Neural crest cell (in vitro differentiated cells): ENCODE data around the gene DCDC2C. TPM values are rescaled to one million over a fixed set of nuclear protein-coding genes. Genes with fewer than 3 reads are reported as not detected.
"Not testable (repeated sequence)": the region's sequence is repeated elsewhere in the genome, so short reads cannot be mapped to it uniquely, and the experiment has no call there.

Experiments
- DNase-seq: peaks from one replicate; pipeline ENCODE4 v3.0.0; 2021; ENCODE audit warnings: low read depth, mixed read lengths, low spot score
- H3K27ac Mint-ChIP-seq: one replicate; pipeline ENCODE4 v1.8.0; 2021; ENCODE audit warnings: mild to moderate bottlenecking, mixed read lengths; ENCODE audit not compliant: unreplicated experiment
- H3K27me3 Mint-ChIP-seq: 2 replicates; pipeline ENCODE4 v1.8.0; 2021; ENCODE audit warnings: low read depth, mild to moderate bottlenecking, mixed read lengths
- H3K36me3 Mint-ChIP-seq: 2 replicates; pipeline ENCODE4 v1.8.0; 2021; ENCODE audit warnings: low read depth, mild to moderate bottlenecking, mixed read lengths
- H3K4me1 Mint-ChIP-seq: 2 replicates; pipeline ENCODE4 v1.8.0; 2021; ENCODE audit warnings: mixed read lengths
- H3K4me3 Mint-ChIP-seq: one replicate; pipeline ENCODE4 v1.8.0; 2021; ENCODE audit warnings: mild to moderate bottlenecking, mixed read lengths
- H3K9me3 Mint-ChIP-seq: 2 replicates; pipeline ENCODE4 v1.8.0; 2021; ENCODE audit warnings: mixed read lengths
- CTCF ChIP-seq: fragments of 200-600 bp; sonication (generic); conservative IDR thresholded peaks from 2 replicates; pipeline ENCODE4 v1.5.0; 2021; ENCODE audit warnings: antibody characterized with exemption, mild to moderate bottlenecking
- total RNA-seq: library from RNA; stranded (reverse); gene quantifications from 2 replicates; pipeline ENCODE4 v1.2.1, GENCODE V29; 2021

DCDC2C gene
- total RNA-seq, 1 donor from 2014 or later: not detected

- no peaks in the 10 kb centered on the region for H3K4me1 Mint-ChIP-seq
- TF ChIP-seq CTCF: no peak
- no peak overlapping the region for H3K27ac Mint-ChIP-seq
- peaks cover 12% of the 10 kb centered on the region for H3K9me3 Mint-ChIP-seq
- peaks cover 8% of the 10 kb centered on the region for H3K36me3 Mint-ChIP-seq
- DNase-seq: no peak
- no peak overlapping the region for H3K4me3 Mint-ChIP-seq
- H3K27me3 Mint-ChIP-seq: no peaks in the 10 kb centered on the region
Observed at GRCh38 chr2:3814706-3815245, 111.4 kb downstream of the DCDC2C start.

- H3K27me3 Mint-ChIP-seq, H3K4me3 Mint-ChIP-seq, H3K4me1 Mint-ChIP-seq, DNase-seq, H3K36me3 Mint-ChIP-seq, H3K27ac Mint-ChIP-seq: not testable (repeated sequence)
- peaks cover 11% of the 10 kb centered on the region for H3K9me3 Mint-ChIP-seq
Observed at GRCh38 chr2:3817144-3817543, 113.8 kb downstream of the DCDC2C start.

GRCh38 chr2:3823748-3824147 lies 120.4 kb downstream of the DCDC2C start:
- no peak for TF ChIP-seq CTCF
- Mint-ChIP-seq H3K36me3 (peaks cover 2% of the 10 kb centered on the region), H3K27ac (no peak overlapping the region), H3K9me3 (peaks cover 6% of the 10 kb centered on the region), H3K4me3 (no peak overlapping the region), H3K27me3 (no peaks in the 10 kb centered on the region), H3K4me1 (no peaks in the 10 kb centered on the region)
- DNase-seq: no peak

- peaks cover 2% of the 10 kb centered on the region for H3K36me3 Mint-ChIP-seq
- DNase-seq: peak; percentile 18
- H3K4me3 Mint-ChIP-seq: no peak overlapping the region
- peaks cover 3% of the 10 kb centered on the region for H3K4me1 Mint-ChIP-seq
- peak; percentile 67 for TF ChIP-seq CTCF
- H3K9me3 Mint-ChIP-seq: peaks cover 6% of the 10 kb centered on the region
- no peak overlapping the region for H3K27ac Mint-ChIP-seq
- H3K27me3 Mint-ChIP-seq: no peaks in the 10 kb centered on the region
Observed at GRCh38 chr2:3827673-3828575, 124.5 kb downstream of the DCDC2C start.

- H3K27ac Mint-ChIP-seq: peak overlapping the region; percentile 57
- DNase-seq: no peak
- H3K9me3 Mint-ChIP-seq: peaks cover 12% of the 10 kb centered on the region
- H3K36me3 Mint-ChIP-seq: no peaks in the 10 kb centered on the region
- peaks cover 3% of the 10 kb centered on the region for H3K4me1 Mint-ChIP-seq
- no peak for TF ChIP-seq CTCF
- H3K4me3 Mint-ChIP-seq: no peak overlapping the region
- H3K27me3 Mint-ChIP-seq: no peaks in the 10 kb centered on the region
Observed at GRCh38 chr2:3830796-3831195, 127.4 kb downstream of the DCDC2C start.

- Mint-ChIP-seq H3K27me3 (no peaks in the 10 kb centered on the region), H3K36me3 (no peaks in the 10 kb centered on the region), H3K27ac (no peak overlapping the region), H3K4me1 (peaks cover 5% of the 10 kb centered on the region), H3K4me3 (no peak overlapping the region), H3K9me3 (peaks cover 20% of the 10 kb centered on the region)
- DNase-seq: no peak
- no peak for TF ChIP-seq CTCF
Observed at GRCh38 chr2:3837086-3837485, 133.7 kb downstream of the DCDC2C start.
